ENCODE data around the gene RAVER2. TPM values are rescaled to one million over a fixed set of nuclear protein-coding genes. Genes with fewer than 3 reads are reported as not detected.
A peak's percentile ranks its signal among the peaks of the same experiment; 100 is the strongest.

RAVER2 gene
- total RNA-seq, 2 experiments from 2014 or later, result 0.70 to 1.2 TPM

DNA sequence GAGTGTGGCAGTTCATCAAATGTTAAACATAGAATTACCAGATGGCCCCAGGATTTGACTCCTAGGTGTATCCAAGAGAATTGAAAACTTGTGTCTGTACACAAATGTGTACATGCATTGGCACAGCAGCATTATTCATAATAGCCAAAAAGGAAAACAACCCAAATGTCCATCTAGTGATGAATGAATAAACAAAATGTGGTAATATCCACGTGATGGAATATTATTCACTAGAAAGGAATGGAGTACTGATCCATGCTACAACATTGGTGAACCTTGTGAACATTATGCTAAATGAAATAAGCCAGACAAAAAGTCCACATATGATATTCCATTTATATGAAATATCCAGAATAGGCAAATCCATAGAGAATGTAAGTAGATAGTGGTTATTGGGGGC is 77.7 kb downstream of the RAVER2 start:
- ATAC-seq (no peak), DNase-seq (no peak)
- H3K27ac Mint-ChIP-seq, result no peak overlapping the region
- peaks cover 6% of the 10 kb centered on the region for H3K27me3 Mint-ChIP-seq (ENCODE audit: low read depth)
- H3K9me3 Mint-ChIP-seq (ENCODE audit: insufficient read depth), result no peaks in the 10 kb centered on the region
- no peak overlapping the region for H3K4me3 Mint-ChIP-seq
- no peaks in the 10 kb centered on the region for H3K36me3 Mint-ChIP-seq (ENCODE audit: low read depth)
- peaks cover 13% of the 10 kb centered on the region for H3K4me1 Mint-ChIP-seq (ENCODE audit: low read depth)
- POLR2A ChIA-PET, result no interaction called here
- CTCF ChIA-PET, result interaction anchor here (1.0 to 1.4 kb wide), 9 partner anchors 129 to 554 kb away, joined by 3 to 6 read pairs (median 4); no protein-coding TSS in a partner anchor

DNA sequence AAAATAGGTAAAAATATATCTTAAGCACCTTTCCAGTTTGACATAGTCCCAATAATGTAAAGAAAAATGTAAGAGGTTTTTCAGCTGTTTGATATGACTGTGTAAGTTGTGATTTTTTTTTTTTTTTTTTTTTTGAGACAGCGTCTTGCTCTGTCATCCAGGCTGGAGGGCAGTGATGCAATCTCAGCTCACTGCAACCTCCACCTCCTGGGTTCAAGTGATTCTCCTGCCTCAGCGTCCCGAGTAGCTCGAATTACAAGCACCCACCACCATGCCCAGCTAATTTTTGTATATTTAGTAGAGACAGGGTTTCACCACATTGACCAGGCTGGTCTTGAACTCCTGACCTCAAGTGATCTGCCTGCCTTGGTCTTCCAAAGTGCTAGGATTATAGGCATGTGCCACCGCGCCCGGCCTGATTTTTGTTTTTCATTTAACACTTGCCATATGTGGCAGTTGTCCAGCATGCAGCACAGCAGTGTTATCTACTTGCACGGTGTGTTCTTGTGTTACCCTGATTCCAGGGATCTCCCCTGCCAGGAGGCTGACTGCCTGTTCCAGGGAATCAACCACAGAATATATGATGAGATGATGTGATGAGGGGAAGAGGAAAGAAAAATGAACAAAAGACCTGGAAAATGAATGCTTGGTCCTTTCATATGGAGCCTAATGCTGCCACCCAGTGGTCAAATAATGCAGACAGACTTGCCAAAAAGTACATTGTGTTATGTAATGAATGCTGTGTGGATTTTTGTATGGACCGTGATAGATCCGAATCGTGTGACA is 79.0 kb downstream of the RAVER2 start:
- POLR2A ChIA-PET, result no interaction called here
- Mint-ChIP-seq H3K27me3 (ENCODE audit: low read depth) (peaks cover 6% of the 10 kb centered on the region), H3K4me1 (ENCODE audit: low read depth) (peaks cover 23% of the 10 kb centered on the region), H3K4me3 (no peak overlapping the region), H3K9me3 (ENCODE audit: insufficient read depth) (no peaks in the 10 kb centered on the region), H3K27ac (no peak overlapping the region), H3K36me3 (ENCODE audit: low read depth) (no peaks in the 10 kb centered on the region)
- ATAC-seq (peak; percentile 62), DNase-seq (peak; percentile 75)
- CTCF ChIA-PET, result interaction anchor here (0.7 to 3.1 kb wide), 28 partner anchors 8 to 555 kb away, joined by 3 to 15 read pairs (median 4); no protein-coding TSS in a partner anchor

DNA sequence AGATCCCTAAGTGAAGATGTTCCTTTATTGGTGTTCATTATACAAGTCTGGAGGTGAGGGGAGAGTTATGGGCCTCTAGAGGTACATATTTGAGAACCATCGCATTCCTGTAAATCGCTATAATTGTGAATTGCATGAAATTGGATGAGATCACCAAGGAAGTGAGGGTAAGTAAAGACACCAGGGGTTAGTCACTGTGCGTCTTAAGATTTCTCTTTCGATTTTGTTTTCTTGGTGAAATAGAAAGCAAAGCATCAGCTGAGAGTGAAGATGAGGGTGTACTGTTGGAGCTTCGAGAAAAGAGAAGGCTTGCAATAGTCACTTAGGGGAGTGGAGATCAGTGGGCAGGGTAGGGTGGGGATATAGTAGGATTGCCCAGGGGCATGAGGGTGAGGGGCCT is 82.1 kb downstream of the RAVER2 start:
- Mint-ChIP-seq H3K27ac (peak overlapping the region; percentile 60), H3K4me3 (peak overlapping the region; percentile 3), H3K4me1 (ENCODE audit: low read depth) (peaks cover 31% of the 10 kb centered on the region), H3K27me3 (ENCODE audit: low read depth) (peaks cover 6% of the 10 kb centered on the region), H3K9me3 (ENCODE audit: insufficient read depth) (no peaks in the 10 kb centered on the region), H3K36me3 (ENCODE audit: low read depth) (peaks cover 2% of the 10 kb centered on the region)
- DNase-seq (no peak), ATAC-seq (peak; percentile 62)
- POLR2A ChIA-PET, result no interaction called here
- CTCF ChIA-PET, result interaction anchor here (1.0 to 2.1 kb wide), 6 partner anchors 23 to 861 kb away, joined by 3 to 12 read pairs (median 4); no protein-coding TSS in a partner anchor

DNA sequence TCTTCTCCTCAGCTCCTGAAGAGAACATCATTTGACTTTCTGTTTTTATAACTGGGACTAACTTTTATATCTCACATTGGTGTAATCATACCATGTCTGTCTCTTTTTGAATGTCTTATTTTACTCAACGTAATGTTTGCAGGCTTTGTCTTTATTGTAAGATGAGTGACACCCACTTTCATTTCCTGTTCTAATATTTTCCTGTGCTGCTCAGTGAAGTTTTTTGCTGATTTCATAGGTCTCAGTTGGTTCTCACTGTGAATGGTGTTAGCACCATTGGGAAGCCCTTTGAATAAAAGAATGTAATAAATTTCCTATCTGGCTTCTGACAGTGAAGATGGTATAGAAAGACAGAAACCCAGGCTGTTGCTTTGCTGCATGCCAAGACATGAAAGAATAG is 84.0 kb downstream of the RAVER2 start:
- ChIA-PET CTCF (interaction anchor here (1.4 to 2.1 kb wide), 2 partner anchors 154 to 246 kb away, joined by 3 to 12 read pairs; no protein-coding TSS in a partner anchor), POLR2A (no interaction called here)
- Mint-ChIP-seq H3K36me3 (ENCODE audit: low read depth) (peaks cover 17% of the 10 kb centered on the region), H3K9me3 (ENCODE audit: insufficient read depth) (no peaks in the 10 kb centered on the region), H3K4me3 (no peak overlapping the region), H3K4me1 (ENCODE audit: low read depth) (peaks cover 31% of the 10 kb centered on the region), H3K27ac (peak overlapping the region; percentile 26), H3K27me3 (ENCODE audit: low read depth) (no peaks in the 10 kb centered on the region)
- no peak for DNase-seq
- ATAC-seq, result no peak

DNA sequence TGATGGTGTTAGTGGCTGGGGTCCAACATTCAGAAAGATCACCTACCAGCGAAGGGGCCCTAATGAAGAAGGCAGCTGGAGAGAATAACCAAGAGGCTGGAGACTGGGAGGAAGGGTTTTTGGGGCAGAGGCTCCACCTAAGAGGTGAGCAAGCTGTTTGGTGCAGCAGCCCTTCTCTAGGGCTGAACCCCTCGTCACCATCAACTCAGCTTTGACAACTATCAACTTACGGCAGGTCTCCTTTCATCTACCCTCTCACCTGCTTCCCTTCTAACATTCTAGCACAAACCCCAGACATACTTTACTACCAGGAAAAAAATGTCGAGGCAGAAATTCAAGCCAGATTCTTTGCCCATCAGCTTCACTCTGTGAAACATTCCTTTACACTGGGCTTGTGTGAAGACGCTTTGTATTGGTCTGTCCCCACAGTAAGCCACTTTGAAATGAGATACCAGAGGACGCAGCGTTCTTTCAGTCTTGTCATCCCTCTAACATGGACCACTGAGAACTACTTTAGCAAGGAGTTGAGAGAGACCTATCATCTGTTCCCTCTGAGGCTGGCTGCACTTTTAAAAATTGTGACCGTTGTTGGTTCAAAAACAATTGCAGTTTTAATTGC is 84.6 kb downstream of the RAVER2 start:
- ATAC-seq (no peak), DNase-seq (no peak)
- Mint-ChIP-seq H3K4me1 (ENCODE audit: low read depth) (peaks cover 29% of the 10 kb centered on the region), H3K27me3 (ENCODE audit: low read depth) (no peaks in the 10 kb centered on the region), H3K4me3 (no peak overlapping the region), H3K9me3 (ENCODE audit: insufficient read depth) (no peaks in the 10 kb centered on the region), H3K27ac (no peak overlapping the region), H3K36me3 (ENCODE audit: low read depth) (peaks cover 24% of the 10 kb centered on the region)
- POLR2A ChIA-PET, result no interaction called here
- CTCF ChIA-PET, result interaction anchor here (0.7 to 1.4 kb wide), 2 partner anchors 154 to 231 kb away, joined by 3 read pairs; no protein-coding TSS in a partner anchor

DNA sequence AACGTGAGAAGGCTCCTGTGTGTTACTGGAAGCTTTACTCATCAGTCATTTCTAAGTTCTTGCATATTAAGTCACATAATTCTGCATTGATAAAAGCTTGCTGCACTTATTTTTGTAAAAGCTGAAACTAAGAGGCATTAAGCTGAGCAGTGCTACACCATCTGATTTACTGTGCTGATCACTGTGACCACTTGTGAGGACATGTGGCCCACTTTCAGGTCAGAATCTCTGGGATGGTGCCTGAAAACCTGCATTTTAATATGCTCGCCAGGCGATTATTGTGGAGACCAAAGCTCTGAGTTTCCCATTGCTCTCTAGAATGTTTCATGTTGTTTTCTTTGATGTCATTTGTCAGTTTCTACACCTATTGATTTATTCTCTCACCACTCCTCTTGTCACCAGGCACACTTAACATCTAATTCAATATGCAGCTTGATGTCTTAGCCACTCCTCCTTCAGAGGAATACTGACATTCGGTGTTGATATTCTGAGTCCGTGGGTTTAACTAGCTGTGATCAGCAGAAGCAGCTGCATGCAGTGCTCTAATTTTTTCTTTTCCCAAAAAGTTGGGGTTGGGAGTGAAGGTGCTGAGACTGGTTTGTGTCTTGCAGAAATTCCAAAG is 85.3 kb downstream of the RAVER2 start:
- Mint-ChIP-seq H3K27ac (no peak overlapping the region), H3K27me3 (ENCODE audit: low read depth) (no peaks in the 10 kb centered on the region), H3K4me3 (no peak overlapping the region), H3K9me3 (ENCODE audit: insufficient read depth) (no peaks in the 10 kb centered on the region), H3K4me1 (ENCODE audit: low read depth) (peaks cover 29% of the 10 kb centered on the region), H3K36me3 (ENCODE audit: low read depth) (peaks cover 26% of the 10 kb centered on the region)
- CTCF ChIA-PET, result interaction anchor here (0.7 to 1.4 kb wide), 5 partner anchors 155 to 245 kb away, joined by 3 read pairs; no protein-coding TSS in a partner anchor
- ATAC-seq (no peak), DNase-seq (no peak)
- POLR2A ChIA-PET, result interaction anchor here (1.5 kb wide), 1 partner anchor 20 kb away, joined by 4 read pairs; no protein-coding TSS in a partner anchor

DNA sequence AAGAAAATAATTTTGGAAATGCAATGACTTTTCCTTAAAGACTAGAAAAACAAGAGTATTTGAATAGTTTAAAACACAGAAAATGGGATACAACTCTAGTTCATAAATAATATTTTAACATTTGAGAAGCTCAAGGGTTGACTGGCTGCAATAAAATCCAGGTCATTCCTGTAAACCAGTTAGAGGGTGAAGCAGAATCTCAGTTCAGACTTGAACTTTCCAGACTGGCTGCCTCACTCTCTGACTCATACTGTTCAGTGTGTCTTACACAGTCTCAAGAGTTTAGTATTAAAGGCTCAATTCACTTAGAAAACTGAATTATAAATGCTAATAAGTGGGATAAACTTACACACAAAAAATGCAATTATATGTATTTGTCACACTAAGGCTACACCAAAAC is 89.9 kb downstream of the RAVER2 start:
- no peak for ATAC-seq

DNA sequence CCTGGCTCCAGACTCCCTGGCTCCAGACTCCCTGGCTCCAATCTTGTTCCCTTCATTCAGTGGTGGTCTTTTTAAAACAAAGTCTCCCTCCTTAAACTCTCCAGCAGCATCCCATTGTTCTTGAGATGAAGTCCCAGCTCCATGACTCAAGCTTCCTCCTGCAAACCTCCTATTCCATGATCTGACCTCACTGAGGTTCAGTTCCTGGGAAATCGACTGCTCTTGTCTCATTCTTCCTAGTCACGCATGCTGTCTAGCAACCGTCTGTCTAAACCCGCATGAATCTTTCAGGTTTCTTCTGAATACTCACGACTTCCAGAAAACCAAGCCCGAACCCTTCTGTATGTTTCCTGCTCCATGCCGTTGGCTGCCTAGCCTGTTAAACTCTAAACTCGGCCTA is 91.9 kb downstream of the RAVER2 start:
- Mint-ChIP-seq H3K36me3 (ENCODE audit: low read depth) (peaks cover 66% of the 10 kb centered on the region), H3K4me1 (ENCODE audit: low read depth) (no peaks in the 10 kb centered on the region), H3K27me3 (ENCODE audit: low read depth) (no peaks in the 10 kb centered on the region), H3K4me3 (no peak overlapping the region), H3K27ac (no peak overlapping the region), H3K9me3 (ENCODE audit: insufficient read depth) (no peaks in the 10 kb centered on the region)
- ChIA-PET CTCF (no interaction called here), POLR2A (no interaction called here)
- DNase-seq (no peak), ATAC-seq (no peak)

More for the DNA sequence above, 89.9 kb downstream of the RAVER2 start:
- Mint-ChIP-seq H3K9me3 (ENCODE audit: insufficient read depth) (no peaks in the 10 kb centered on the region), H3K27ac (no peak overlapping the region), H3K4me3 (no peak overlapping the region), H3K27me3 (ENCODE audit: low read depth) (no peaks in the 10 kb centered on the region), H3K4me1 (ENCODE audit: low read depth) (no peaks in the 10 kb centered on the region), H3K36me3 (ENCODE audit: low read depth) (peaks cover 58% of the 10 kb centered on the region)
- DNase-seq, result no peak
- ChIA-PET CTCF (interaction anchor here (2.8 kb wide), 1 partner anchor 10 kb away, joined by 15 read pairs; no protein-coding TSS in a partner anchor), POLR2A (no interaction called here)

DNA sequence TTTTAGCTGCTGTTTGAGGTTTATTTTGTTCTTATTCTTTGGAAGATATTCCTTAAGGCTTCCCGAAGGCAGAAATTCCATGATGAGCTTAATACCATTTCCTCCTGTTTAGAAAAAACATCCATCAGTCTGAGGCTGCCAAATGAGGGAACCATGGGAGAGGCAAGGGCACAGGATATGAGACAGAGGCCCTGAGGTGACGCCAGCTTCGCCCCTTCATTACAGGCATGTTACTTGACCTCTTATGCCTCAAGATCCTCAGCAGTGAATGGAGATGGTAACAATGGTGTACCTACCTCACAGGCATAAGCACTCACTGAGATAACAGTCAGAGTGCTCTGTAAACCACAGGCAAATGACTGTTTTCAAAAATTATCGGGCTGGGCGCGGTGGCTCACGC is 93.6 kb downstream of the RAVER2 start:
- H3K27ac Mint-ChIP-seq, result no peak overlapping the region
- no peaks in the 10 kb centered on the region for H3K4me1 Mint-ChIP-seq (ENCODE audit: low read depth)
- no peak overlapping the region for H3K4me3 Mint-ChIP-seq
- H3K36me3 Mint-ChIP-seq (ENCODE audit: low read depth), result peaks cover 65% of the 10 kb centered on the region
- CTCF ChIA-PET, result no interaction called here
- no peaks in the 10 kb centered on the region for H3K27me3 Mint-ChIP-seq (ENCODE audit: low read depth)
- POLR2A ChIA-PET, result no interaction called here
- H3K9me3 Mint-ChIP-seq (ENCODE audit: insufficient read depth), result no peaks in the 10 kb centered on the region
- DNase-seq (no peak), ATAC-seq (no peak)

DNA sequence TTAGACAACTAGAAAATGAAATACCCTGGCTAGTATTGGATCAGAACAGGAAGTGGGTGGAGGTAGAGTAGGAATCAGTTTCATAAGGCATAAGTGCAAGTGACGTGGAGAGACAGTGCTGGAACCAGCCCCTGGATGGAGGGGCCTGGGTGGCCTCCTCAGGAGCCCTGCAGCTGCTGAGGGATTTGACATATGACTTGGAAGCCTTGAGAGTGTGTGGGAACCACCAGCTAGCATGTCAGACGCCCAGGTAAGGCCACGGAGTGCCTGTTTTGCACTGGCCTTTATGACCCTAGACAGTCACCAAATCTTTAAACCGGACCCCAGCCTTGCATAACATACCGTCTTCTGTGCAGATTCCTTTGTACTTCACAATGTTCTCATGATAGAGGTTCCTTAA is 94.4 kb downstream of the RAVER2 start:
- no peak overlapping the region for H3K4me3 Mint-ChIP-seq
- ATAC-seq, result no peak
- no peaks in the 10 kb centered on the region for H3K9me3 Mint-ChIP-seq (ENCODE audit: insufficient read depth)
- H3K4me1 Mint-ChIP-seq (ENCODE audit: low read depth), result no peaks in the 10 kb centered on the region
- POLR2A ChIA-PET, result no interaction called here
- H3K36me3 Mint-ChIP-seq (ENCODE audit: low read depth), result peaks cover 64% of the 10 kb centered on the region
- H3K27me3 Mint-ChIP-seq (ENCODE audit: low read depth), result no peaks in the 10 kb centered on the region
- CTCF ChIA-PET, result no interaction called here
- no peak for DNase-seq
- H3K27ac Mint-ChIP-seq, result no peak overlapping the region

DNA sequence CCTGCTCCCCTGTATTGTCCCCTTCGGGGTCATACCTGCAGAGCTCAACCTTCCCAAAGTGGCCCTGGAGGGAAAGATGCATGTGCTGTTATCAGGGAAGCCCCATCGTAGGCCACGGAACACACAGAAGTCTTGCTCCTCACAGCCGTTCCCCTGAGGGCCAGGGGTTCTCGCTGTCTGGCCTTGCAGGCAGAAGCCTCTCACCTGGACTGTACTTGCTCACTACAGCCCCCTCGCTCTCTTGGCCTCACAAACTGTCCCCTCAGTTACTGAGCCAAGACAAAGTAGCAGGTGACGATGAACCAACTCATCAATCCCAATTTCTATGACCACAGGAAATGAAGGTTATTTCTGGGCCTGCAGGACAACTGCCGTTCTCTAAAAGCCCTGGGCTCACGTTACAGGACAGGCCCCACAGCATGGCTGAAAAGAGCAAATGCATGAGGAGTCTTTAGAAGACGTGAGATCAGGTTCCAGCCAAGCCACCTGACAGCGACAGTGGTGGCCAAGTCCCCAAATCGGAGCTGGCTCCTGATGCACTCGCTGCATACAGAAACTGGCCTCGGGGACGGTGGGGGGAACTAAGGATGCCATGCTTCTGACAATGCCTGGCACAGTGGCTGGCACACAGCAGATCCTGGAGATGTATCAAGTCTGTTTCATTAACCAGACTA is 95.0 kb downstream of the RAVER2 start:
- CTCF ChIA-PET, result interaction anchor here (1.2 kb wide), 1 partner anchor 93 kb away, joined by 3 read pairs; no protein-coding TSS in a partner anchor
- ATAC-seq (no peak), DNase-seq (no peak)
- Mint-ChIP-seq H3K27ac (no peak overlapping the region), H3K27me3 (ENCODE audit: low read depth) (no peaks in the 10 kb centered on the region), H3K36me3 (ENCODE audit: low read depth) (peaks cover 66% of the 10 kb centered on the region), H3K4me3 (no peak overlapping the region), H3K9me3 (ENCODE audit: insufficient read depth) (no peaks in the 10 kb centered on the region), H3K4me1 (ENCODE audit: low read depth) (no peaks in the 10 kb centered on the region)
- POLR2A ChIA-PET, result no interaction called here

Data from activated CD8-positive, alpha-beta T cell treated with anti-CD3 and anti-CD28 coated beads, Interleukin-2, amount 10 ng/mL, durations not matched to agents 7 days and 5 days (primary cell).